HepG2 (cell line): Measurements from ENCODE around the gene KRTCAP2. TPM values are rescaled to one million over a fixed set of nuclear protein-coding genes. Genes with fewer than 3 reads are reported as not detected.

ENCODE experiments used
- FOXM1 ChIP-seq: sonication (generic); formaldehyde crosslinking; IDR thresholded peaks from 2 replicates; pipeline ENCODE4 v1.5.0; 2020; ENCODE audit warnings: missing genetic modification reagents
- GMEB1 ChIP-seq: sonication (generic); formaldehyde crosslinking; IDR thresholded peaks from 2 replicates; pipeline ENCODE4 v1.5.1; 2020; ENCODE audit warnings: missing genetic modification reagents, mild to moderate bottlenecking, borderline replicate concordance
- KLF9 ChIP-seq: IDR thresholded peaks from 2 replicates; pipeline ENCODE4 v1.6.1; 2016; ENCODE audit warnings: low read depth
- NCOA2 ChIP-seq: sonication (generic); formaldehyde crosslinking; IDR thresholded peaks from 2 replicates; pipeline ENCODE4 v1.8.0; 2022; ENCODE audit warnings: inconsistent platforms
- PRPF4 ChIP-seq: fragments of 200-400 bp; formaldehyde crosslinking; IDR thresholded peaks from 2 replicates; pipeline ENCODE4 v1.6.1; 2016; ENCODE audit warnings: low read length, low read depth; ENCODE audit not compliant: poor library complexity, severe bottlenecking
- RARG ChIP-seq: sonication (generic); formaldehyde crosslinking; IDR thresholded peaks from 2 replicates; pipeline ENCODE4 v1.4.0; 2020; ENCODE audit warnings: low read depth, mild to moderate bottlenecking, missing genetic modification reagents
- RFXANK ChIP-seq: IDR thresholded peaks from 2 replicates; pipeline ENCODE4 v1.6.1; 2016
- SETDB1 ChIP-seq: sonication (generic); formaldehyde crosslinking; IDR thresholded peaks from 2 replicates; pipeline ENCODE4 v1.5.1; 2020; ENCODE audit warnings: missing genetic modification reagents, mild to moderate bottlenecking, borderline replicate concordance
- SKI ChIP-seq: fragments of 450-650 bp; IDR thresholded peaks from one replicate; pipeline ENCODE4 v1.6.1; 2018; ENCODE audit warnings: mild to moderate bottlenecking; ENCODE audit not compliant: partially characterized antibody
- SRSF1 ChIP-seq: fragments of 200-400 bp; formaldehyde crosslinking; optimal IDR thresholded peaks from 2 replicates; pipeline ENCODE3; 2017; ENCODE audit warnings: mild to moderate bottlenecking, low read depth, low read length, moderate library complexity
- ZFP1 ChIP-seq: IDR thresholded peaks from 2 replicates; pipeline ENCODE4 v1.6.1; 2016
- ZFY ChIP-seq: sonication (generic); formaldehyde crosslinking; IDR thresholded peaks from 2 replicates; pipeline ENCODE4 v1.4.0; 2020; ENCODE audit warnings: missing genetic modification reagents
- ZMYM4 ChIP-seq: sonication (generic); formaldehyde crosslinking; IDR thresholded peaks from 2 replicates; pipeline ENCODE4 v1.8.1; 2023; ENCODE audit warnings: mild to moderate bottlenecking, missing genetic modification reagents
- ZNF232 ChIP-seq: sonication (generic); formaldehyde crosslinking; IDR thresholded peaks from 2 replicates; pipeline ENCODE4 v1.4.0; 2020; ENCODE audit warnings: missing genetic modification reagents, borderline replicate concordance
- ZNF234 ChIP-seq: sonication (generic); formaldehyde crosslinking; conservative IDR thresholded peaks from 2 replicates; pipeline ENCODE4 v1.5.1; 2020; ENCODE audit warnings: mild to moderate bottlenecking, missing genetic modification reagents
- ZNF318 ChIP-seq: sonication (generic); formaldehyde crosslinking; IDR thresholded peaks from 2 replicates; pipeline ENCODE4 v1.4.0; 2020; ENCODE audit warnings: mild to moderate bottlenecking, missing genetic modification reagents
- ZNF430 ChIP-seq: sonication (generic); formaldehyde crosslinking; IDR thresholded peaks from 2 replicates; pipeline ENCODE4 v1.9.0; 2021; ENCODE audit warnings: mild to moderate bottlenecking, missing genetic modification reagents
- polyA plus RNA-seq, 8 experiments: library from polyadenylated mRNA; depleted of rRNA in 3 of 8; stranded (reverse) in 7 of 8; unstranded in 1 of 8; fragments of >200 nt; fragmentation: Illumina TruSeq in 4 of 8; extraction: Trizol in 4 of 8; gene quantifications; 2 replicates each; pipeline versions ENCODE4 v1.2.1 to v1.2.3, GENCODE V29; 2011 to 2016; ENCODE audit warnings: low read depth in 4 of 8, missing spikeins in 1 of 8, mixed read lengths in 1 of 8; ENCODE audit not compliant: insufficient read depth in 1 of 8
- total RNA-seq, 5 experiments: library from RNA; depleted of rRNA; stranded (reverse); fragments of >200 nt; fragmentation: Illumina TruSeq; extraction: Trizol; gene quantifications; 2 replicates each; pipeline ENCODE4 v1.2.3, GENCODE V29; 2016; ENCODE audit warnings: low read depth in 1 of 5

The KRTCAP2 gene
- total and polyA plus RNA-seq, 2 of the 13 experiments (the other 11 are each of a cell fraction or from before 2014, with no cell fraction given): 77.3 to 79.4 TPM

GRCh38 chr1:155124503-155125463, 48.3 kb downstream of the KRTCAP2 start (continued):
- TF ChIP-seq NCOA2 (no peak), GMEB1 (CRISPR knock-in tag) (0 out of 2 replicates have a peak, but pooled peaks have one; percentile 7), SKI (peak; percentile 16), ZFP1 (CRISPR knock-in tag) (no peak), ZFY (CRISPR knock-in tag) (peak; percentile 43; the same call in 1 of the 2 replicates), FOXM1 (CRISPR knock-in tag) (no peak), PRPF4 (no peak), SETDB1 (CRISPR knock-in tag) (no peak), ZNF234 (CRISPR knock-in tag) (no peak), ZNF430 (CRISPR knock-in tag) (0 out of 2 replicates have a peak, but pooled peaks have one; percentile 7), ZMYM4 (CRISPR knock-in tag) (no peak), RARG (CRISPR knock-in tag) (no peak), KLF9 (CRISPR knock-in tag) (no peak), RFXANK (CRISPR knock-in tag) (no peak), ZNF232 (CRISPR knock-in tag) (0 out of 2 replicates have a peak, but pooled peaks have one; percentile 48), ZNF318 (no peak), SRSF1 (no peak)
